ENCODE results near the gene SPAG16.

SPAG16 gene

GRCh38 chr2:213284105-213285090 is at the start of gene SPAG16:
Gene SPAG16 (plus strand): TSS chr2:213284464.
- peak within 1 kb of the TSS; percentile 89 for H3K9ac ChIP-seq (ENCODE audit: insufficient read length, low read depth)

GRCh38 chr2:213234641-213235040 is 49.6 kb upstream of the SPAG16 start:
- no peak overlapping the region for H3K4me3 ChIP-seq (ENCODE audit: insufficient read length, low read depth)

More at GRCh38 chr2:213284105-213285090, at the start of gene SPAG16:
- Histone ChIP-seq H3K36me3 (ENCODE audit: insufficient read depth, insufficient read length, low read length) (peaks cover 11% of the 10 kb centered on the region), H3K4me1 (ENCODE audit: insufficient read depth, insufficient read length) (no peaks in the 10 kb centered on the region), H3K4me3 (ENCODE audit: insufficient read length, low read depth) (peak within 1 kb of the TSS; percentile 84), H3K27me3 (ENCODE audit: insufficient read depth, insufficient read length) (no peaks in the 10 kb centered on the region), H3K9me3 (ENCODE audit: insufficient read depth, low read length) (no peaks in the 10 kb centered on the region)
- peak; percentile 11 for TF ChIP-seq YY1 (IDR thresholded peaks at IDR 0.05; ENCODE audit: insufficient read depth, insufficient read length)
- no peak for TF ChIP-seq ZNF274 (IDR thresholded peaks at IDR 0.05; ENCODE audit: low read depth, low read length)
- peak; percentile 97 for DNase-seq (ENCODE audit: low read depth, low spot score)

GRCh38 chr2:213235741-213236140 is 48.5 kb upstream of the SPAG16 start:
- Histone ChIP-seq H3K4me3 (ENCODE audit: insufficient read length, low read depth) (no peak overlapping the region), H3K27me3 (ENCODE audit: insufficient read depth, insufficient read length) (no peaks in the 10 kb centered on the region), H3K36me3 (ENCODE audit: insufficient read depth, insufficient read length, low read length) (no peaks in the 10 kb centered on the region), H3K4me1 (ENCODE audit: insufficient read depth, insufficient read length) (no peaks in the 10 kb centered on the region), H3K9me3 (ENCODE audit: insufficient read depth, low read length) (no peaks in the 10 kb centered on the region), H3K9ac (ENCODE audit: insufficient read length, low read depth) (no peak overlapping the region)
- no peak for DNase-seq (ENCODE audit: low read depth, low spot score)
- TF ChIP-seq SUZ12 (IDR thresholded peaks at IDR 0.05; ENCODE audit: extremely low read depth, insufficient read depth, insufficient read length), result no peak
- TF ChIP-seq YY1 (IDR thresholded peaks at IDR 0.05; ENCODE audit: insufficient read depth, insufficient read length), result no peak
- no peak for TF ChIP-seq ZNF274 (IDR thresholded peaks at IDR 0.05; ENCODE audit: low read depth, low read length)

More at GRCh38 chr2:213234641-213235040, 49.6 kb upstream of the SPAG16 start:
- Histone ChIP-seq H3K36me3 (ENCODE audit: insufficient read depth, insufficient read length, low read length) (no peaks in the 10 kb centered on the region), H3K4me1 (ENCODE audit: insufficient read depth, insufficient read length) (no peaks in the 10 kb centered on the region), H3K9me3 (ENCODE audit: insufficient read depth, low read length) (no peaks in the 10 kb centered on the region), H3K9ac (ENCODE audit: insufficient read length, low read depth) (no peak overlapping the region), H3K27me3 (ENCODE audit: insufficient read depth, insufficient read length) (no peaks in the 10 kb centered on the region)
- DNase-seq (ENCODE audit: low read depth, low spot score), result no peak
- TF ChIP-seq YY1 (IDR thresholded peaks at IDR 0.05; ENCODE audit: insufficient read depth, insufficient read length) (no peak), SUZ12 (IDR thresholded peaks at IDR 0.05; ENCODE audit: extremely low read depth, insufficient read depth, insufficient read length) (no peak), ZNF274 (IDR thresholded peaks at IDR 0.05; ENCODE audit: low read depth, low read length) (no peak)

GRCh38 chr2:213237251-213237650 is 47.0 kb upstream of the SPAG16 start:
- Histone ChIP-seq H3K9me3 (ENCODE audit: insufficient read depth, low read length) (no peaks in the 10 kb centered on the region), H3K36me3 (ENCODE audit: insufficient read depth, insufficient read length, low read length) (no peaks in the 10 kb centered on the region), H3K9ac (ENCODE audit: insufficient read length, low read depth) (no peak overlapping the region), H3K4me1 (ENCODE audit: insufficient read depth, insufficient read length) (no peaks in the 10 kb centered on the region), H3K4me3 (ENCODE audit: insufficient read length, low read depth) (no peak overlapping the region), H3K27me3 (ENCODE audit: insufficient read depth, insufficient read length) (no peaks in the 10 kb centered on the region)
- DNase-seq (ENCODE audit: low read depth, low spot score), result no peak
- no peak for TF ChIP-seq YY1 (IDR thresholded peaks at IDR 0.05; ENCODE audit: insufficient read depth, insufficient read length)
- TF ChIP-seq SUZ12 (IDR thresholded peaks at IDR 0.05; ENCODE audit: extremely low read depth, insufficient read depth, insufficient read length), result no peak
- TF ChIP-seq ZNF274 (IDR thresholded peaks at IDR 0.05; ENCODE audit: low read depth, low read length), result no peak

DNA sequence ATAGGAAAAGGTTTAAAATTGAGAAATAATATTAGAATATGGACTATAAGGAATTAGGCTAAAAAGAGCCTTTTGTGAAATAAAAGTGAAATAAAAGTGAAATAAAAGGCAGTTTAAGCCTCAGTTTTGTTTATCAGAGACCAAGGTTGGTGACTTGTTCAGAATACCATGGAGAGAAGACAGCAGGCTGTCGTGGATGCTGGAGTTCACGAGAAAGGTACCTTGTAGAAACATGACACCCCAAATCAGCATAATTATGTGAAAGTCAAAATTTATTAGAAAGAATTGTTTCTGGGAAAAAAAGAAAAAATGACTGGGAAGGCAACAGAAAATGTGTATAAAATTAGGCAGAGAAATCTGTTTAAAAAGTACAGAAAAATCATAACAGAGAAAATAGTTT is 46.5 kb upstream of the SPAG16 start:
- H3K36me3 ChIP-seq (ENCODE audit: insufficient read depth, insufficient read length, low read length), result no peaks in the 10 kb centered on the region
- no peaks in the 10 kb centered on the region for H3K27me3 ChIP-seq (ENCODE audit: insufficient read depth, insufficient read length)
- no peak overlapping the region for H3K4me3 ChIP-seq (ENCODE audit: insufficient read length, low read depth)
- TF ChIP-seq SUZ12 (IDR thresholded peaks at IDR 0.05; ENCODE audit: extremely low read depth, insufficient read depth, insufficient read length), result no peak
- no peak for TF ChIP-seq ZNF274 (IDR thresholded peaks at IDR 0.05; ENCODE audit: low read depth, low read length)
- no peak for TF ChIP-seq YY1 (IDR thresholded peaks at IDR 0.05; ENCODE audit: insufficient read depth, insufficient read length)
- no peaks in the 10 kb centered on the region for H3K4me1 ChIP-seq (ENCODE audit: insufficient read depth, insufficient read length)
- H3K9me3 ChIP-seq (ENCODE audit: insufficient read depth, low read length), result no peaks in the 10 kb centered on the region
- DNase-seq (ENCODE audit: low read depth, low spot score), result no peak
- no peak overlapping the region for H3K9ac ChIP-seq (ENCODE audit: insufficient read length, low read depth)

DNA sequence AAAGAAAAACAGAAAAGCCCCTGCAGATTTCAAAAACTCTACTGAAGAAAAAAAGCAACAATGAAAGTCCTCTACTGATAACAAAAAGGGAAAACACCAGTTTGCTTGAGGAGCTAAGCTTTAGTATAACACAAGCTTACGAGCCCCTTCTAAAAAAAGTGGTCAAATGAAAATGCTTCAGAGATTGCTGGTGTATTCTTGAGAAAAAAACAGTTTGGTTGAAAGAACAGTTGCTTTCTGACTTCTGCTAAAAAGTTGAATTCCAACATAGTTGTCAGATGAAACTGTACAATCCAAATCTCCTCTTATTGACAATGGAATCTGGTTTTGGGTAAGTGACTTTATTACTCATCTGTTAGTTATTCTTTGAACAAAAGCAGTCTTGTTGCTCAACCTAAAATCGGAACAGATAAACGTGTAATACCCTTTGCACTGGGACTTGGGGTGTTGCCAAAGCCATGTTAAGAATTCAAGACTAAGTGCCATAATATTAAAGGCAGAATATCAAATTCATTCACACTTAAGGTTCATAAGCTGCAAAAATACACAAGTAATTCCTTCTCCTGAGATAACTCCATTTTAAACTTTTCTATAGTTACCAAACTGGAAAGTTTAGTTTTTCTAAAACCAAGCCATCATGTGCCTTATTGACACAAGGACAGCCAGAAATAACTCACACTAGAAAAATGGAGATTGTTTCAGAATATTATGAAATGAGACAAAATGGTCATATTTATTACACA is 45.3 kb upstream of the SPAG16 start:
- no peaks in the 10 kb centered on the region for H3K9me3 ChIP-seq (ENCODE audit: insufficient read depth, low read length)
- TF ChIP-seq ZNF274 (IDR thresholded peaks at IDR 0.05; ENCODE audit: low read depth, low read length) (no peak), SUZ12 (IDR thresholded peaks at IDR 0.05; ENCODE audit: extremely low read depth, insufficient read depth, insufficient read length) (no peak), YY1 (IDR thresholded peaks at IDR 0.05; ENCODE audit: insufficient read depth, insufficient read length) (no peak)
- H3K4me1 ChIP-seq (ENCODE audit: insufficient read depth, insufficient read length), result no peaks in the 10 kb centered on the region
- no peak overlapping the region for H3K9ac ChIP-seq (ENCODE audit: insufficient read length, low read depth)
- H3K36me3 ChIP-seq (ENCODE audit: insufficient read depth, insufficient read length, low read length), result no peaks in the 10 kb centered on the region
- no peaks in the 10 kb centered on the region for H3K27me3 ChIP-seq (ENCODE audit: insufficient read depth, insufficient read length)
- DNase-seq (ENCODE audit: low read depth, low spot score), result no peak
- H3K4me3 ChIP-seq (ENCODE audit: insufficient read length, low read depth), result no peak overlapping the region

DNA sequence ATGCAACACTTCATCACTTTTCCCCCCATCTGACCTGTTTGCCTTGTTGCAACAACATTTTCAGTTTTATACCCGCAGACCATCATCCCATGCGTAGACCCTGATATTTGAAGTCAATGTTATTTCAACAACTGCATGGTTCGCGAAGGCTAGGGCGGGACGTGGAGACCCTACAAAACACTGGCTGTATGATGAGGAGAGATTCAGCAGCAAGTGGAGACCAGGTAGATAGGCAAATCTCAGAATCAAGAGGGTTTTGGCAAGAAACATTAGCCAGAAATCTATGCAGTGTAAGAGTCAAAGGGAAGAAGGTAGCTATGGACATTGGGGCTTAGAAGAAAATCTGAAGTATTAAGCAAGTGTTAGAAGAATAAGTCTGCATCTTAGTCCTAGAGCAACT is 42.4 kb upstream of the SPAG16 start:
- Histone ChIP-seq H3K4me3 (ENCODE audit: insufficient read length, low read depth) (no peak overlapping the region), H3K9ac (ENCODE audit: insufficient read length, low read depth) (no peak overlapping the region), H3K4me1 (ENCODE audit: insufficient read depth, insufficient read length) (no peaks in the 10 kb centered on the region), H3K9me3 (ENCODE audit: insufficient read depth, low read length) (no peaks in the 10 kb centered on the region), H3K27me3 (ENCODE audit: insufficient read depth, insufficient read length) (no peaks in the 10 kb centered on the region), H3K36me3 (ENCODE audit: insufficient read depth, insufficient read length, low read length) (no peaks in the 10 kb centered on the region)
- TF ChIP-seq YY1 (IDR thresholded peaks at IDR 0.05; ENCODE audit: insufficient read depth, insufficient read length) (no peak), SUZ12 (IDR thresholded peaks at IDR 0.05; ENCODE audit: extremely low read depth, insufficient read depth, insufficient read length) (no peak), ZNF274 (IDR thresholded peaks at IDR 0.05; ENCODE audit: low read depth, low read length) (no peak)
- DNase-seq (ENCODE audit: low read depth, low spot score), result no peak

All from NT2/D1 (cell line).